Activated CD8-positive, alpha-beta memory T cell treated with anti-CD3 and anti-CD28 coated beads, Interleukin-2, amount 50 U/mL, for 24 hours (primary cell): Measurements from ENCODE around the gene TNFSF9.

Source experiments
- DNase-seq: peaks from one replicate; pipeline ENCODE4 v3.0.0-alpha.2; 2020; ENCODE audit errors: extremely low read depth

Gene TNFSF9, protein sequence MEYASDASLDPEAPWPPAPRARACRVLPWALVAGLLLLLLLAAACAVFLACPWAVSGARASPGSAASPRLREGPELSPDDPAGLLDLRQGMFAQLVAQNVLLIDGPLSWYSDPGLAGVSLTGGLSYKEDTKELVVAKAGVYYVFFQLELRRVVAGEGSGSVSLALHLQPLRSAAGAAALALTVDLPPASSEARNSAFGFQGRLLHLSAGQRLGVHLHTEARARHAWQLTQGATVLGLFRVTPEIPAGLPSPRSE

GRCh38 chr19:6530386-6531162 is at the start of gene TNFSF9:
Gene TNFSF9 (plus strand): TSS chr19:6531026. CDS start chr19:6531037, 11 bp downstream.
- peak; percentile 69 for DNase-seq

DNA sequence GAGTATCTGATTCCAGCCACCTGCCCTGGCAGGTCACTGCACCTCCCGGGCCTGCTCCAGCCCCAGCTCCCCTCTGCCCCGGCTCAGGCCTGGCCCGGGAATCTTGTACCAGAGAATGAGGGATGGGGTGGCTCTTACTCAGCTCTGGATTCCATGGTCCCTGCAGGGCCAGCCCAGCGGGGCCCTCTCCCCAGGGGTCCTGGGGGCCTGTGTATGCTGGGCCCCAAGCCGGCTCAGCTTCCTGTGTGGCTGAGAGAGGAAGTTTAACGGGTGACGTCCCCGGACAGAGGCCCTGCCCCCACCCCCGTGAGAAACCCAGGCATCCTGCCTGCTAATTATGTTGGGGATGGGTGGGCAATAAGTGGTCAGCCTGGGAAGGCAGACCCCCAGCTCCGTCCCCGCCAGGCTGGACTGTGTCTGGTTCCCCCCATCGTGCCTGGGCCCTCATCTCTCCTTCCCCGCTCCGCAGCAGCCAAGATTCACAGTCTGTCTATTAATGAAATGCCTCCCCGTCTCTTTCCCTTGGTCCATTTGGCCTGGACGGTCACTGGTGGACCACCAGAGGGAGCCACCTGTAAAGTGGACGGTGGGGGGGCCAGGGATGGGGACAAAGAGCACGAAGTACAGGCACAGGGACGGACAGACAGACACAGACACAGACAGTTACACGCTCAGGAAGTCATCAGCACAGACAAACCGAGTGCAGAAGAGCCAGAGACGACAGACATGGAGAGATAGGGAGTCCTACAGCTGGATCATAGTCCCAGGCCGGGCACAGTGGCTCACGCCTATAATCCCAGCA is 49.1 kb upstream of the TNFSF9 start, which contains the start of gene DENND1C:
Gene DENND1C, minus strand, starts transcription at position 247 of the 802 bp plus-strand sequence. Its CDS starts 92 bp downstream, at position 155.
- peak; percentile 45 for DNase-seq

DNA sequence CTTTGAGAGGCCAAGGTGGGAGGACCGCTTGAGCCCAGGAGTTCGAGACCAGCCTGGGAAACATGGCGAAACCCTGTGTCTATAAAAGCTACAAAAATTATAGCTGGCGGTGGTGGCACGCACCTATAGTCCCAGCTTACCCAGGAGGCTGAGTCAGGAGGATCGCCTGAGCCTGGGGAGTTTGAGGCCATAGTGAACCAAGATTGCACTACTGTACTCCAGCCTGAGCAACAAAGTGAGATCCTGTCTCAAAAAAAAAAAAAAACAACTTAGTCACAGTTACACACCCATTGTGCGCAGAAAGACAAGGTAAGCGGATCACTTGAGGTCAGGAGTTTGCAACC is 48.5 kb upstream of the TNFSF9 start:
- DNase-seq: no peak

- DNase-seq: no peak
Measured at GRCh38 chr19:6483235-6483634, 47.6 kb upstream of the TNFSF9 start.

DNA sequence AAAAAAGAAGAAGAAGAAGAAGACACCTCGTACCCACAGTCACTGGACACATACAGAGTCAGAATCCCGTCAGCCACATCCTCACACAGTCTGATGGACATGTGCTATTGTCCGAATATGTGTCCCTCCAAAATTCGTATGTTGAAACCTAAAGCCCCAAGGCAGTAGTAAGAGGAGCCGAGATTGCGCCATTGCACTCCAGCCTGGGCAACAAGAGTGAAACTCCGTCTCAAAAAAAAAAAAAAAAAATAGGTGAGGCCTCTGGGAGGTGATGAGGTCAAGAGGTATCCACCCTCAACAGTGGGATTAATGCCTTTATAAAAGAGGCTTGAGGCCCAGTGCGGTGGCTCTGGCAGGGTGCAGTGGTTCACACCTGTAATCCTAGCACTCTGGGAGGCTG is 46.6 kb upstream of the TNFSF9 start:
- no peak for DNase-seq

DNA sequence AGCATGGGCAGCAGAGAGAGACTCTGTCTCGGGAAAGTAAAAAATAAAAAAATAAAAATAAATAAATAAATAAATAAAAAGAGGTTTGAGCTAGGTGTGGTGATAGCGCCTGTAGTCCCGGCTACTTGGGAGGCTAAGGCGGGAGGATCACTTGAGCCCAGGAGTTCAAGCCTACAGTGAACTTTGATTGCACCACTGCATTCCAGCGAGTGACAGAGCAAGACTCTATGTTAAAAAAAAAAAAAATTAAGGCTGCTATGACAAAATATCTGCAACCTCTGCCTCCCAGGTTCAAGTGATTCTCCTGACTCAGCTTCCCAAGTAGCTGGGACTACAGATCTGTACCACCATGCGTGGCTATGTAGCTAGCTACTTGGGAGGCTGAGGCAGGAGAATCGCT is 46.0 kb upstream of the TNFSF9 start:
- no peak for DNase-seq

GRCh38 chr19:6489278-6490061 is 41.4 kb upstream of the TNFSF9 start:
- no peak for DNase-seq

- DNase-seq: no peak
Measured at GRCh38 chr19:6490134-6490533, 40.7 kb upstream of the TNFSF9 start.

DNA sequence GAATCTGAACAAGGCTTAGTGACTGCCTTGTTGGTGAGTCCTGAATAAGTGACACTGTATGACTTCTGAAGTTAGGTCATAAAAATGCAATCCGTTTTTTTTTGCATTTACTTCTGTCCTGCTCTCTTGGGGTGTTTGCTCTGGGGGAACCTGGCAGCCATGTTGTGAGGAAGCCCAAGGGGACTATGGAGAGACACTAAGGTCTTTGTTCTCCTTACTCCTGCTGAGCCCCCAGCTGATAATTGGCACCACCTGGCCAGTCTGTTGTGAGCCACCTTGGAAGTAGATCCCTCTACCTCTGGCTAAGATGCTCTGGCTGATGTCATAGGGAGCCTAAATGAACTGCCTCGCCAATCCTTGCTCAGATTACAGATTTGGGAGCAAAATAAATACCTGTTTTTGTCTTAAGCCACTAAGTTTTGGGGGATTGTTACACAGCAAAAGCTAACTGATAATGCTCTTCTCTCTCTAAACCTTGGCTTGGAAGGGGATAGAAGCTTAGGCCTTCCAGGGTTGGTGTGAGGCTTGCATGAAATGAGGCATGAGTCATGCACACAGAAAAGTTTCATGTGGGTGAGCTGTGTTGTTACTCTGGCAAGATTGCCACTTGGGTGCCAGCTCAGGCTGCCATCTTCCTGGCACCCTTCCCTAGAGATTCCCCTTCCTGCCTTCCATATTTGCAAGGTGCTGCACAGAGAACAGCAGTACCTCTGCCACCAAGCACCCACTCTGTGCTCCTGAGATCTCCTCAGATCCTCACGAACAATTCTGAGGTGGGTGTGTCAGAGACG is 38.8 kb upstream of the TNFSF9 start:
- no peak for DNase-seq

DNA sequence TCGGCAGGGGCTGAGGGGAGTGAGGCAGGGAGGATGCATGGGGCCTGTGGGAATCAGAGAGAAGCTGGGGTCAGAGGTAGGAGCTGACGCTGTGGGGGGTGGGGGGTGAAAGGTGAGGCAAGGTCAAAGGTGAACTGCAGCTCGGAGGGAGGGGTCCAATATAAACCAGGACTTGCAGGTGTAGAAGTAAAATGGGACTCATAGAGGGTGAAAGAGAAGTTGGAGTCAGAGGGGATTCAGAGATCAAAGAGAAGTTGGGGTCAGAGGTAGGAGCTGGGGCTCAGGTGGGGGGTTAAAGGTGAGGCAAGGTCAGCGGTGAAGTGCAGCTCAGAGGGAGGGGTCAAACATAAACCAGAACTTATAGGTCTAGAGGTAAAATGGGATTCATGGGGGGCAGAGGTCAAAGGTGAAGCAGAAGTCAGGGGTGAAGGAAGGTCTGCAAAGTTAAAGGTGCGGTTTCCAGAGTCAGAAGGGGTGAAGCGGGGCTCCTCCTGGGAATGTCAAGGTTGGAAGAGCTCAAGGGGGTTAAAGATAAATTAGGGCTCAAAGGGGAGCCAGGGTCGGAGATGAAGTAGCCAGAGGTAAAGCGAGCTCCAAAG is 36.3 kb upstream of the TNFSF9 start:
- no peak for DNase-seq

DNA sequence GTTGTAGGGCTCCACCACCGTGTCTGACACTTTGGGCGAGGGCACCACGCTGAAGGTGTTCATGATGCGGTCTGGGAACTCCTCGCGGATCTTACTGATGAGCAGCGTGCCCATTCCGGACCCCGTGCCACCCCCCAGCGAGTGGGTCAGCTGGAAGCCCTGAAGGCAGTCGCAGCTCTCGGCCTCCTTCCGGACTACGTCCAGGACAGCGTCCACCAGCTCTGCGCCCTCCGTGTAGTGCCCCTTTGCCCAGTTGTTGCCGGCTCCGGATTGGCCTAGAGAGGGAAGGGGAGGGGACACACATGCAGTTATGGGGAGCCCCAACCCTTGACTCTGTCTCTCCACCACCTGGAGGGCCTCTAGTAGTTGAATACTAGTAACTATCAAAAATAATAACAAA is 34.9 kb upstream of the TNFSF9 start:
- no peak for DNase-seq

GRCh38 chr19:6498294-6499036 is 32.4 kb upstream of the TNFSF9 start:
- no peak for DNase-seq

DNA sequence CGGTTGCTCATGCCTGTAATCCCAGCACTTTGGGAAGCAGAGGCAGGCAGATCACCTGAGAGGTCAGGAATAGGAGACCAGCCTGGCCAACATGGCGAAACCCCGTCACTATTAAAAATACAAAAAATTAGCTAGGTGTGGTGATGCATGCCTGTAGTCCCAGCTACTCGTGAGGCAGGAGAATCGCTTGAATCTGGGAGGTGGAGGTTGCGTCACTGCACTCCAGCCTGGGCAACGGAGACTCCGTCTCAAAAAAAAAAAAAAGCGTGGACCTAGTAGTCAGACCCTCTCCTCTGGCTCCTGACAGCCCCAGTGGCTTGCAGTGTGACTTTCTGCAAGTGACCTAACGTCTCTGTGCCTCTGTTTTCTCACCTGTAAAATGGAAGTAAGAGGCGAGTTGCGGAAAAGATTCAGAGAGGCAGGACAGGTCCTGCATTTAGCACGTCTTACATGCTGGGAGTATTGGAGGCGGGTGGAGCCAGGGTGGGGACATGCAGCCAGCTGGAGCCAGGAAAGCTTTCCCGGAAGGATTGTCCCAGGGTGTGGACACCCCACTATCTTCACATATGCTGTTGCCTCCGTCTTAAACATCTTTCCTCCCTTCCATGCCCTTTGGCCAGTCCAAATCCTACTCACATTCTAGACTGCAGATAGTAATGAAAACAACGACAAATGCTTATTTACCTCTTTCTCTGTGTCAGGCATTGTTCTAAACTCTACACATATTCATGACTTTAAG is 31.6 kb upstream of the TNFSF9 start:
- DNase-seq: no peak

DNA sequence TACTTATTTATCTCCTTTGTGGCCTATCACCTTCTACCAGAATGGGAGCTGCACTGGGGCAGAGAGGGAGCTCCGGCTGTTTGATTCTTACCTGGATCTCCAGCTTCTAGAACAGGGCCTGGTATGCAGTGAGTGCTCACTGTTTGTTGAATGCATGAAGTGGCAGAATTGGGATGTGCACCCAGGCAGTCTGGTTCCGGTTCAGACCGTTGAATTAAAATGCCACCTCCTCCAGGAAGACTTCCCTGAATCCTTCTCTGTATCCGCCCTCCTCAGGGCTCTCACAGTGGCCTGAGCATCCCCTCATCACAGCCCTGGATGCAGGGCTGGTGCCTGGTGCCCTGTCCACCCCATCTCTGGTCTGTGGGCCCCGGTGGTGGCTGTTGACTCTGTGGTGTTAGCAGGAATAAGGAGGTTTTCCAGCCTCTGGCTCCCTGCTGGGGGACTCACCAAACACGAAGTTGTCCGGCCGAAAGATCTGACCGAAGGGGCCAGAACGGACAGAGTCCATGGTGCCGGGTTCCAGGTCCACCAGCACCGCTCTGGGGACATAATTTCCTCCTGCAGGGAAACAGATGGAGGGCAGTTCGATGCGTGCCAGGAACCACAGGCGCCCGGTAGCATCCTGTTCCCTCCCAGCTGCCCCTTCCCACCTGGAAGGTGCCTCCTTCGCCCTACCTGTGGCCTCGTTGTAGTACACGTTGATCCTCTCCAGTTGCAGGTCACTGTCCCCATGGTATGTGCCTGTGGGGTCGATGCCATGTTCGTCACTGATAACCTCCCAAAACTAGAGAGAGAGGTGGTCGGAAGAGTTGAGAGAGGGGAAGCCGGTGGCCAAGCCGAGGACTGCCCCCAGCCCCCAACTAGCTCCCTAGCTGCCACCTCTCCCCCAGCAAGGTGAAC is 29.7 kb upstream of the TNFSF9 start:
- no peak for DNase-seq

DNA sequence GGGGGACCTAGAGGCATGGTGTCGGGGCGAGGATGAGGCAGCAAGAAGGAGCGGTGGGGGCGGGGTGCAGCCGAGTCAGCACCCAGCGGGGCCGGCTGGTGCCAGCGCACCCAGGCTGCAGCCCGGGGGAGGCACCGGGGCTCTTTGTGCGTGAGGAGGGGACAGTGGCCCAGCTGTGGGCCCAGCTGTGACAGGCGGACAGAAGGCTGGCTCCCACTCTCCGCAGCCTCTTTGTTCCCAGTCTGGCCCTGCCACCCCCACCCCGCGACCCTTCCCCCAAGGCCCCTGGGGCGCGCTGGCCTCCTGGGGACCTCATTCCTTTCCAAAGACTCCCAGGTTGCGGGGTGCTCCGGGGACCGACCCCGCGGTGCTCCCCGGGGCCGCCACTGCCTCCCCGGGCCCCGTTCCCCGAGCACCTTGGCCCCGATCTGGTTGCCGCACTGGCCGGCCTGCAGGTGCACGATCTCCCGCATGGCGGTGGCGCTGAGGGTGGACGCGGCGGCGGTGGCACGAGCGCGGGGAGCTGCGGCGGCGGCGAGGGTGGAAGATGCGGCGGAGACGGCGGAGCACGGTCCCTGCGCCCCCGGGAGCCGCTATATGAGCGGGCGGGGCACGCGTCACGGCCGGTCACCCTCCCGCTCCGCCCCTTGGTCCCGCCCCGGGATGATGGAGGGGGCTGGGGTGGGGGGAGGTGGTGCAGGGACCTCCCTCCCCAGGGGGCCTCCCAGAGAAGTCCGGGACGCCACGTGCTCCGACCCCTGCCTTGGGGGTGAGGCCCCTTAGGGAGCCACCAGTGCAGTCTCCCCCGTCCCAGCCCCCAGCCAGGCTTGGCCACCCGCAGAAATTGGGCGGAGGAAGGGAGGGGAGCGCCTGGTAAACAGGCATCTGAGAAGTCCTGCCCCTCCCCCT is 28.8 kb upstream of the TNFSF9 start, which contains the start of gene TUBB4A:
Gene TUBB4A, minus strand, starts transcription at position 570 of the 909 bp plus-strand sequence. Its CDS starts 97 bp downstream, at position 473.
- DNase-seq: no peak

DNA sequence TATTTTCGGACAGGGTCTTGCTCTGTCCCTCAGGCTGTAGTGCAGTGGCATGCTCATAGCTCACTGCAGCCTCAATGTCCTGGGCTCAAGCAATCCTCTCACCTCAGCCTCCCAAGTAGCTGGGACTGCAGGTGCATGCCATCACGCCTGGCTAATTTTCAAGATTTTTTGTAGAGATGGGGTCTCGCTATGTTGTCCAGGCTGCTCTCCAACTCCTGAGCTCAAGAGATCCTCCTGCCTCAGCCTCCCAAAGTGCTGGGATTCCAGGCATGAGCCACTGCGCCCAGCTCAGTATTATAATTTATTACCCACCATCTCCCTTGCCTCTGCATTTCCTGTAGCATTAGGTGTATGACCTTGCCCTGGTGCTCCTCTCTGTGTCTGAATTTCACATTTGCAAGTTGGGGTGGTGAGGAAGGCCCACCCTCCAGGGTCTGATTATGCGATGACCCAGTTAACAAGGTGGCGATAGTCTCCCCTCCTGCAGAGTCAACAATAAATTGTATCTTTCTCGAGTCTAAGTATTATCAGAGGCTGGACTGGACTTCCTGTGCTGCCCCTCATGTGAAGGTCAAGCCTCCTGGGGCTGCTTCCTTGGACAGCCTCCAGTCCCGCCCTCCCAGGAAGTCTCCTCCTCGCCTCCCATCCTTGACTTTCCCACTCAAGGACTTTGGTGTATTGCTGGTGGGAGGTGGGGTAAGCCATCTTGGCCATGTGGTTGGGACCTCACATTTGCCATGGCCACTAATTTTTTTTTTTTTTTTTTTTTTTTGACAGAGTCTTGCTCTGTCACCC is 27.2 kb upstream of the TNFSF9 start:
- no peak for DNase-seq
